Measurements from ENCODE around the gene WASL.
A peak's percentile ranks its signal among the peaks of the same experiment; 100 is the strongest.

The WASL gene

DNA sequence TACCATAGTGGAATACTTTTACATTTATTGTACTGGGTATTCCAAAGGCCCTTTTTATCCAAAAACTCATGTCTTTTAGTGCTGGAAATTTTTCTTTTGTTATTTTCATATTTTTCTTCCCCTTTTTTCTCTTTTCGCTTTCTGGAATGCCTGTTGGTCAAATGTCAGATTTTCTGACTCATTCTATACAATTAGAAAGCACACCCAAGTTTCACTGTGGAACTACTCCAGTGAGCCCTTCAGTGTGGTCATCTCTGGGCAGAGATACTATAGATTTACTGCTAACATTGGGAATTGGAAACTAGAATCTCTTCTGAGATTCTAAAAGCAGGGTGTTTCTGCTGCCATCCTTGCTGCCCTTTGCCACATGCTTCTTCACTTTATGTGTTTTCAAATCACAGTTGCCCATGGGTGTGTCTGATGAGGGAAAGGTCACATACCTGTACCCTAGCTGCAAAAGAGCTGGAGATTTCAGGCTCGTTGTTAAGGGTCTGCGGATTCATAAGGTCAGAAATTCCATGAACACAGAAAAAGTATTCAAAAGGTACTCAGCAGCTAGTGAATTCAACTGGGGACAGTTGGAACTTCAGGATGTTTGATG is 5.6 kb upstream of the WASL start:
- Mint-ChIP-seq H3K27me3 (no peaks in the 10 kb centered on the region), H3K36me3 (ENCODE audit: insufficient read depth) (peaks cover 4% of the 10 kb centered on the region), H3K4me3 (no peak overlapping the region), H3K4me1 (ENCODE audit: low read depth in 2 of 2) (peaks cover 3 to 9% of the 10 kb centered on the region in 2 donors), H3K9me3 (no peaks in the 10 kb centered on the region), H3K27ac (no peak overlapping the region)
- no peak for DNase-seq
- no peak for ATAC-seq (replicated peaks)

DNA sequence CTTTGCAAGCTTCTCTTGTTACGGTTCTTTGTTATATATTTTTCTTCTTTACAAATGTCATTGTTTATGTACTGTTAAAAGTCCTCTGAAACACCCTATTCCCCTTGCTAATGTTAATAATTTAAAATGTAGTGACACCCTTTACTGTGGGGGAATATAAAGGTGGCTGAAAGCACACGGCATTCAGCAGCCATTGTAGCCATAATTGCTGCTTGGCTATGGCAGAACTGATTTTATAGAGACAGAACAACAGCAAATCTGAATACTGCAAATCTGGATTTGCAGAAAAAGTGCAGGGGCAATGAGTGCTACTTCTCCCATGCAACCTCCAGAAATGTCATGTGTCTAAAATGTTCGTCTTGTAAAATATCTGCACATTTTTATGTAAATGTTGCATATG is 3.7 kb upstream of the WASL start:
- Mint-ChIP-seq H3K9me3 (no peaks in the 10 kb centered on the region), H3K4me1 (ENCODE audit: low read depth in 2 of 2) (peaks cover 11 to 17% of the 10 kb centered on the region in 2 donors), H3K36me3 (ENCODE audit: insufficient read depth) (peaks cover 20% of the 10 kb centered on the region), H3K27me3 (no peaks in the 10 kb centered on the region), H3K27ac (no peak overlapping the region), H3K4me3 (no peak overlapping the region)
- DNase-seq (no peak), ATAC-seq (replicated peaks) (no peak)

DNA sequence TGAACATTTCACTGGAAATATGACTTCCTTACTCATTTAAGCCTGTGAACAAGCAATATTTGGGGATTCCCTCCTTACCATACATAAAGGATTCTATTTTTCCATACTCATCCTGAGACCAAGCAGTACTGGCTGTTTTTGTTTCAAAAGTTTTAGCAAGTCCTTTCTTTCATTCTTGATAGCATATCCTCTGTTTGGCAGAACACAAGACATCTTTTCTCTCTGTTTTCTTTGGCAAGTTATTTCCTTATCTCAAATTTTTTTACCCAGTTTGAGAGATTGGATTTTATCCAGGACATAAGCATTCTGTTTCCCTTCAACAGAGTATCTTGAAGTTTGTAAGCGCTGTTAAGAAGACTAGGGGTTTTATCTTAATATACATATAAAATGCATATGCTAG is 3.0 kb upstream of the WASL start:
- no peak overlapping the region for H3K4me3 Mint-ChIP-seq
- no peaks in the 10 kb centered on the region for H3K9me3 Mint-ChIP-seq
- peaks cover 17 to 24% of the 10 kb centered on the region in 2 donors for H3K4me1 Mint-ChIP-seq (ENCODE audit: low read depth in 2 of 2)
- ATAC-seq (replicated peaks) (no peak), DNase-seq (no peak)
- H3K36me3 Mint-ChIP-seq (ENCODE audit: insufficient read depth) = peaks cover 22% of the 10 kb centered on the region
- no peaks in the 10 kb centered on the region for H3K27me3 Mint-ChIP-seq
- peak overlapping the region; percentile 35 to 66 for H3K27ac Mint-ChIP-seq

DNA sequence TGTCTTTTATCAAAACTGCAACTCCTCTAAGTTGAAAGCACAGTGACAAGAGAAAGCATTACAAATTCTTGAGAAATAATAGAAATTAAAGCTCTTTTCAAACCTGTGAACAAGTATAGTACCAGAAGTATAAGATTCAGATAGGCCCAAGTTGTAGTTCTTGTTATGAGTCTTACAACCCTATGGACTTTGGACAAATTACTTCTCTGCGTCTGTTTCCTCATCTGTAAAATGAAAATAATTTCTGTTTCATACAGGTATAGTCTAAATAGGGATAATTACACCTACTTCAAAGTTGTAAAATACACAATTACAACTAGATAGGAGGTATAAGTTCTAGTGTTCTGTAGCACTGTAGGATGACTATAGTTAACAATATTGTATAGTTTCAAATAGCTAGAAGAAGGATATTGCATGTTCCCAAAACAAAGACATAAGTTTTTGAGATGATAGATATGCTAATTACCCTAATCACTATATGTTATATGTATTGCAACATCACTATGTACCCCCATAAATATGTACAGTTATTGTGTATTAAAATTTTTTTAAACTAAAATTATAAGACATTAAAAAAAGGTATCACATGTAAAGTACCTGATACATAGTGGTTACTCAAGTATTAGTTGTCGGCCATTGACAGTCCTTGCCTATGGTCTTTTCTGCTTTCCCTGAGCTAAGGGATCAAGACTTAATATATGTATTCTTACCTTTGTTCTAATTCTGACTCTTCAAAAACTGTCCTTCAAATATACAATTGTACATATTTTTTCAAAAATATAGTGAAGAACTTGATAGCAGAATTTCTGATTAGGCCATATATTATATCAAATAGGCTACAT is 1.8 kb upstream of the WASL start:
- Mint-ChIP-seq H3K27ac (no peak overlapping the region), H3K9me3 (no peaks in the 10 kb centered on the region), H3K36me3 (ENCODE audit: insufficient read depth) (peaks cover 22% of the 10 kb centered on the region), H3K27me3 (no peaks in the 10 kb centered on the region), H3K4me1 (ENCODE audit: low read depth in 2 of 2) (peaks cover 28 to 36% of the 10 kb centered on the region in 2 donors), H3K4me3 (no peak overlapping the region)
- no peak for ATAC-seq (replicated peaks)
- DNase-seq = no peak

DNA sequence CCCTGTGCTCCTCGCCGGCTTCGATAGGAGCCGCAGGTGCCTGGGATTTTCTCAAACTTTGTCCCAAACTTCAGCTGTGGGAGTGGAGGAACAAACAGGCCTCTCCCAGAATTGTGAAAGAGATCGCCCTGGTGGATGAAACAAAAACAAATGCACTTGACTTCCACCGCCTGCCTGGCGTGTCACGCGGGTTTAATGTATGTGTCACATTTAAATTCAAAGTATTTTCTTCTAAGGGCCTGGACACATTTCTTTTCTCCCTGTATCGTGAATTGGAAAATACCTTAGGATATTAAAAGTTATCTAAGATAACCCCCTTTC is 694 bp upstream of the WASL start:
- peaks cover 22% of the 10 kb centered on the region for H3K36me3 Mint-ChIP-seq (ENCODE audit: insufficient read depth)
- H3K4me3 Mint-ChIP-seq = peak overlapping the region; percentile 92 to 95
- no peaks in the 10 kb centered on the region for H3K9me3 Mint-ChIP-seq
- peak overlapping the region; percentile 94 to 95 for H3K27ac Mint-ChIP-seq
- DNase-seq (peak in 1 of 3 experiments; percentile 5), ATAC-seq (replicated peaks) (no peak)
- peaks cover 32 to 46% of the 10 kb centered on the region in 2 donors for H3K4me1 Mint-ChIP-seq (ENCODE audit: low read depth in 2 of 2)
- no peaks in the 10 kb centered on the region for H3K27me3 Mint-ChIP-seq

DNA sequence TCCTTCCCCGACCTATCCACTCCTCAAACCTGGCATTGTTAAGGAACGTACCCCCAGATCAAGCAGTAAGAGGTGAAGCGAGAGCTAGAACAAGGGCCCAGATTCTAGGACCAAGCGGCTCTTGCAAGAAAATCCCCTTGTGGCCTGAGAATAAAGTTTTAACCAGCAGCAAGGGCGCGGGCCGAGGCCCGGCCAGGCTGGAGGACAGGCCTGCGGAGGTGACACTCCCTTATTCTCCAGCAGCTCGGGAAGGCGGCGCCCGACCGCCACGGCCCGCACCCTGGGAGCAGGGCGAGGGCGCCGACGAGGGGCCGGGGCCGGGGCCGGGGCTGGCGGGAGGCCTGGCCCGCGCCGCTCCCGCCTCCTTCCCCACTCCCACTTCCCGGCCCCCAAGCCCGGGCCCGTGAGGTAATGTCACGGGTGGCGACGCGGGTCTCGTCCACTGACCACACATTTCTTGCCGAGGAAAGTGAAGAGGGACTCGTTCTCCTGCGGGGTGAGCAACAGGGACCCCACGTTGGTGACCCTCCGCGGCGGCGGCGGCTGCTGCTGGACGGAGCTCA is 551 bp downstream of the WASL start:
- peak; percentile 12 for ATAC-seq (replicated peaks)
- H3K4me1 Mint-ChIP-seq (ENCODE audit: low read depth in 2 of 2) = peaks cover 41 to 58% of the 10 kb centered on the region in 2 donors
- H3K27me3 Mint-ChIP-seq = no peaks in the 10 kb centered on the region
- peak; percentile 4 to 8 (median 7) for DNase-seq
- H3K36me3 Mint-ChIP-seq (ENCODE audit: insufficient read depth) = peaks cover 22% of the 10 kb centered on the region
- H3K9me3 Mint-ChIP-seq = no peaks in the 10 kb centered on the region
- H3K27ac Mint-ChIP-seq = peak overlapping the region; percentile 94 to 95
- H3K4me3 Mint-ChIP-seq = peak overlapping the region; percentile 92 to 95

DNA sequence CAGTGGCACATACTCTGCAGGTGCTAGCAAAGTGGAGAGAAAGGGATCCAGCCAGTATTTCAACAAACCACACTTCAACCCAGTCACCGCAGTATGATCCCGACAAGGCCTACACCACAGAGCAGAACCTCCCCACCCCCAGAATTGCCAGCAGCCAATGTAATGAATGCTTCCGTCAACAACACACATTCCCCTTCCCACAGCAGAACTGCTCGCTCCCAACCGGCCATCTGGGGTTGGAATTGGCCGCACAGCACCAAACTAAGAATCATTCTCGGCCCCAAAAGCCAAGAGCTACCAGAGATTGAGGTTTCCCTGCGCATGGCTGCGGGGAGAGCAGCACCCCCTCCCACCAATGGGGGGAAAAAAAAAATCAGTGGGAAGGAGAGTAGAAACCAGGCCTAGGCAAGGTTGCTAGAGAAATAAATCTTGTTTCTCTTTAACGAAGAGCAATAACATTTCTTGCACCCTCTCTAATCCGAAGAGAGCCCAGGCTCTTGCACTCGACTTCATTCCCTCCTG is 1.1 kb downstream of the WASL start:
- no peaks in the 10 kb centered on the region for H3K9me3 Mint-ChIP-seq
- DNase-seq (no peak), ATAC-seq (replicated peaks) (no peak)
- H3K27me3 Mint-ChIP-seq = no peaks in the 10 kb centered on the region
- peaks cover 44 to 63% of the 10 kb centered on the region in 2 donors for H3K4me1 Mint-ChIP-seq (ENCODE audit: low read depth in 2 of 2)
- peak overlapping the region; percentile 92 to 95 for H3K4me3 Mint-ChIP-seq
- peaks cover 22% of the 10 kb centered on the region for H3K36me3 Mint-ChIP-seq (ENCODE audit: insufficient read depth)
- H3K27ac Mint-ChIP-seq = peak overlapping the region; percentile 94 to 95

DNA sequence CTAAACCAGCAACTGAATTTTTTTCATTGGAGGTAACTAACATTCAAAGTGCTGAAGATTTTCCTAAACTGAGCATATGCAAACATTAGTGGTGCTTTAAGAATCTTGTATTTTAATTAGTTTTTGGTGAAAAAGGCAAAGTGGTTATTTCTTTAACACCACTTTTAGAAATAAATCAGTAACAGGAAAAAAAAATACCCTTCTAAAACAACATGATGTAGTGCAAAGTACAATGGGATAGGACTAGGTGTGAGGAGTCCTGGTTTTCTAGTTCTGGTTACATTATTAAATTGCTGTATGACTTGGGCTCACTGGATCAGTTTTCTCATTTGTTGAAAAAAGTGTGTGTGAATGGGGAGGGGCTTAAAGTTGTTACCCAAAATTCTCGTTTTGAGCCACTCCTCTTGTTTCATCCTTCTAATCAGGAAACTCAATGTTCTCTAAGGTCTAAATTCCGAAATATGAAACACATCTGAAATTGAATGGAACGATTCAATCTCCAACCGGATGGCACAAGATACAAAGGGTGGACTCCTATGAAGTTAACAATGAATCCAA is 1.8 kb downstream of the WASL start:
- H3K9me3 Mint-ChIP-seq = no peaks in the 10 kb centered on the region
- peak overlapping the region; percentile 92 to 95 for H3K4me3 Mint-ChIP-seq
- H3K27ac Mint-ChIP-seq = peak overlapping the region; percentile 94 to 95
- ATAC-seq (replicated peaks) = no peak
- peaks cover 44 to 67% of the 10 kb centered on the region in 2 donors for H3K4me1 Mint-ChIP-seq (ENCODE audit: low read depth in 2 of 2)
- no peak for DNase-seq
- peaks cover 22% of the 10 kb centered on the region for H3K36me3 Mint-ChIP-seq (ENCODE audit: insufficient read depth)
- H3K27me3 Mint-ChIP-seq = no peaks in the 10 kb centered on the region

DNA sequence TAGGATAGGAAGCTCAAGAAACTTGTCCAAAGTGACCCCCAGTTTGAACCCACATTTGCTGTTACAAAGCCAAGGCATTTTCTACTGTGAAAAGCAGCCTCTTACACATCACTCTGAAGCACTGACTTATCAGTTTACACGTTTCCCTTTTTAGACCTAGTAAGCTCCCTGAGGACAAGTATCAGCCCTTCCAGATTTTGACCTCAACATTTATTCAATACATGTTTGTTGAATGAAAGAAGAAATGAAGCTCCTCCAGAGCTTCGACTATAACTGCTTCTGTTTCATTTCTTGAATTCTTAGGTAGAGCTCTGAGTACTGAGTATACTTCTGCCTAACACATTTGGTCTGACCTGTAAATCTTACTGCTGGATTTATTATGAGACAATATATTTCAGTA is 2.7 kb downstream of the WASL start:
- H3K27me3 Mint-ChIP-seq = no peaks in the 10 kb centered on the region
- H3K36me3 Mint-ChIP-seq (ENCODE audit: insufficient read depth) = peaks cover 22% of the 10 kb centered on the region
- H3K9me3 Mint-ChIP-seq = no peaks in the 10 kb centered on the region
- peak overlapping the region; percentile 92 to 95 for H3K4me3 Mint-ChIP-seq
- DNase-seq (no peak), ATAC-seq (replicated peaks) (no peak)
- peak overlapping the region; percentile 11 to 79 for H3K27ac Mint-ChIP-seq
- H3K4me1 Mint-ChIP-seq (ENCODE audit: low read depth in 2 of 2) = peaks cover 44 to 67% of the 10 kb centered on the region in 2 donors

DNA sequence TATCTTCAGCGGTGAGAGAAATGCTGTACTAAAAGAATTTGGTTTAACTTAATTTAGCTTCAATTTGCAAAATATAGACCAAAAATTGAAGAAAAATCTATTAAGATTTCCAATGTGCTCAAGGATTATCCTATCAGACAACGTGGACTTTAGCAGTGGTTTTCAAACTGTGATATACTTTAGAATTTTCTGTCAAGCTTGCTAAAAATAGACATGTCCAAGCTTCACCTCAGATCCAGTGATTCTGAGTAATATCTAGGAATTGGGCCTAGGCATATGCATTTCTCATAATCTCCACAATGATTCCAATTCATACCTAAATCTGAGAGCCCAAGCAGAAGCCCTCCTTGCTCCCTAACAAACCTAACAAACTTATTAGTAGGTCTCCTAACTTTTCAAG is 3.4 kb downstream of the WASL start:
- Mint-ChIP-seq H3K27ac (no peak overlapping the region), H3K27me3 (no peaks in the 10 kb centered on the region), H3K36me3 (ENCODE audit: insufficient read depth) (peaks cover 22% of the 10 kb centered on the region), H3K9me3 (no peaks in the 10 kb centered on the region), H3K4me3 (peak overlapping the region in 1 of 2 donors; percentile 92), H3K4me1 (ENCODE audit: low read depth in 2 of 2) (peaks cover 46 to 72% of the 10 kb centered on the region in 2 donors)
- ATAC-seq (replicated peaks) (no peak), DNase-seq (no peak)

DNA sequence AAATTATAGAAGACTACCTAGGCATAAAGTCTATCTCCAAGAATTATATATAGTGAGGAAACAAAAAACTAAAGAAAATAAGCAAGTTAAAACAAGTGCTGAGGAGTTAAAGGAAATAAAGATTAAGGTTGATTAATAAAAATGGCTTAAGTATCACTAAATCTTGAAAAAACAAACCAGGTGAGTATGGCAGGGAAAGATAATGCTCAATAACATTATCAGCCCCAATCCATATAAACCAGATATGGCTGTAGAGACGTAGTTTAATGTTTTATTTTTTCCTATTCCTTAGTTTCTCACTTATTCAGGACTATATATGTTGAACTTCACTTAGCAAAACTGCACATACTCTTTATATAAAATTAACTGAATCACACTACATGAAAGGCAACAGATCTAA is 4.4 kb downstream of the WASL start:
- peaks cover 46 to 69% of the 10 kb centered on the region in 2 donors for H3K4me1 Mint-ChIP-seq (ENCODE audit: low read depth in 2 of 2)
- H3K27me3 Mint-ChIP-seq = no peaks in the 10 kb centered on the region
- DNase-seq (no peak), ATAC-seq (replicated peaks) (no peak)
- no peaks in the 10 kb centered on the region for H3K9me3 Mint-ChIP-seq
- no peak overlapping the region for H3K4me3 Mint-ChIP-seq
- H3K36me3 Mint-ChIP-seq (ENCODE audit: insufficient read depth) = peaks cover 19% of the 10 kb centered on the region
- peak overlapping the region in 1 of 2 donors; percentile 23 for H3K27ac Mint-ChIP-seq

DNA sequence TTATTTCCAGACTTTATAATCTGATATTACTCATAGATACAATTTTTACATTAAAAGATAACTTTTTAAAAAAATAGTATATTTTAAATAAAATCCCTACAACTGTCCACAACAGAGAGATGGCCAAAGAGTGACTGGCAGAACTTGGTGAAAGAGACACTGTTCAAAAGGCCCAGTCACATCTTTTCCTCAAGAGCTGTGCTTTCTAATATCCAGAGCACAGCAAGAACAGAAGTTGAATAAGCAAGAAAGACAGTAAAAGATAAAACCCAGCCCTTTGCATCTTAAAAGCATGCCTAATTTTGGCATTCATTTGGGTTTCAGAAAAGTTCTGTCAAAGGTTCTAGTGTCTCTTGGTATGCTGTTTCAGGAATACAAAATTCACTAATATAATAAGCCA is 6.9 kb downstream of the WASL start:
- Mint-ChIP-seq H3K27me3 (no peaks in the 10 kb centered on the region), H3K27ac (no peak overlapping the region), H3K4me1 (ENCODE audit: low read depth in 2 of 2) (peaks cover 40 to 61% of the 10 kb centered on the region in 2 donors), H3K36me3 (ENCODE audit: insufficient read depth) (no peaks in the 10 kb centered on the region), H3K4me3 (no peak overlapping the region), H3K9me3 (no peaks in the 10 kb centered on the region)
- DNase-seq = no peak
- no peak for ATAC-seq (replicated peaks)

DNA sequence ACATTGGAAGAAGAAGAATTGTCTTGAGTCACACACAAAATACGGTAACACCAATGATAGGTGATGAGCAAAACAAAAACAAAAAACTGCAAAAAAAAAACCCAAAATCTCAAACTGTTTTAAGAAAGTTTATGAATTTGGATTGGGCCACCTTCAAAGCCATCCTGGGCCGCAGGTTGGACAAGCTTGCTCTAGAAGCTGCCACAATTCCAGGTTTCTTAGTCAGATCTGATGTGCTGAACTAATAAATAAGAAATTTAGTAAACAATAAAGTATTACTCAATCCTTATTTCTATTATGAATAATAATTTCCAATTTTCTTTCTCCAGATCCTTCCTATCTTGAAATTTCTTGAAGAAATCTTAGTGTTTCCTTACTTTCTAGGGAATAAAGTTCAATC is 10.0 kb downstream of the WASL start:
- no peaks in the 10 kb centered on the region for H3K36me3 Mint-ChIP-seq (ENCODE audit: insufficient read depth)
- peaks cover 4 to 9% of the 10 kb centered on the region in 2 donors for H3K9me3 Mint-ChIP-seq
- no peak for DNase-seq
- no peak overlapping the region for H3K4me3 Mint-ChIP-seq
- no peak overlapping the region for H3K27ac Mint-ChIP-seq
- no peak for ATAC-seq (replicated peaks)
- no peaks in the 10 kb centered on the region for H3K27me3 Mint-ChIP-seq
- H3K4me1 Mint-ChIP-seq (ENCODE audit: low read depth in 2 of 2) = peaks cover 23 to 47% of the 10 kb centered on the region in 2 donors
